Tibial nerve (tissue), 4 donors: ENCODE data around the gene METTL25B. TPM values are rescaled to one million over a fixed set of nuclear protein-coding genes. Genes with fewer than 3 reads are reported as not detected.
A peak's percentile ranks its signal among the peaks of the same experiment; 100 is the strongest.

Source experiments
- DNase-seq, 2 donors: peaks; one replicate each; pipeline ENCODE4 v3.0.0-alpha.2; 2019; ENCODE audit warnings: low spot score in 2 of 2
- H3K27ac ChIP-seq, 4 donors: fragments of 200-600 bp; sonication (generic) in 3 of 4; one replicate each; pipeline ENCODE4 v1.5.1; 2017 to 2019; ENCODE audit warnings: mild to moderate bottlenecking in 1 of 4
- H3K27me3 ChIP-seq, 2 donors: fragments of 200-600 bp; sonication (generic) in 1 of 2; one replicate each; pipeline versions ENCODE4 v1.5.1 to v1.6.0; 2017 to 2019
- H3K36me3 ChIP-seq, 3 donors: fragments of 200-600 bp; sonication (generic); one replicate each; pipeline ENCODE4 v1.5.1; 2018 to 2019
- H3K4me1 ChIP-seq, 4 donors: fragments of 200-600 bp; sonication (generic) in 3 of 4; one replicate each; pipeline ENCODE4 v1.5.1; 2017 to 2019
- H3K4me3 ChIP-seq, 4 donors: fragments of 200-600 bp; sonication (generic) in 3 of 4; one replicate each; pipeline ENCODE4 v1.5.1; 2017 to 2019; ENCODE audit warnings: mild to moderate bottlenecking in 1 of 4, moderate library complexity in 1 of 4
- H3K9me3 ChIP-seq, 4 donors: fragments of 200-600 bp; sonication (generic) in 3 of 4; one replicate each; pipeline ENCODE4 v1.5.1; 2017 to 2019
- CTCF ChIP-seq, 5 experiments: fragments of 200-600 bp in 3 of 5; fragments of 450-650 bp in 2 of 5; sonication (generic) in 3 of 5; IDR thresholded peaks; one replicate each; pipeline ENCODE4 v1.5.1; 2016 to 2019; ENCODE audit warnings: antibody characterized with exemption in 5 of 5, mild to moderate bottlenecking in 3 of 5, moderate library complexity in 2 of 5
- EP300 ChIP-seq, 2 donors: sonication (generic); formaldehyde crosslinking; IDR thresholded peaks; one replicate each; pipeline ENCODE4 v1.6.1; 2017; ENCODE audit warnings: antibody characterized with exemption in 2 of 2, mild to moderate bottlenecking in 1 of 2
- POLR2A ChIP-seq, 2 donors: fragments of 450-650 bp; IDR thresholded peaks; one replicate each; pipeline ENCODE4 v1.6.1; 2017; ENCODE audit warnings: antibody characterized with exemption in 2 of 2, mild to moderate bottlenecking in 2 of 2, moderate library complexity in 2 of 2
- WGBS, 2 donors: methylation state at CpG; one replicate each; pipeline ENCODE4 v1.1.5; 2018; 5-methylcytosine and 5-hydroxymethylcytosine counted together
- total RNA-seq, 4 donors: library from RNA; depleted of rRNA; stranded (reverse); fragments of >200 nt; gene quantifications; one replicate each; pipeline ENCODE4 v1.1.0, GENCODE V29; 2016

METTL25B gene
- total RNA-seq, 4 donors from 2014 or later: 36.5 to 50.1 (median 46.0) TPM

GRCh38 chr1:156728599-156729462 lies 562 bp downstream of the METTL25B start, which contains the start of gene ISG20L2:
Gene ISG20L2, minus strand, starts transcription at chr1:156728766. Its CDS starts 1,114 bp downstream, at chr1:156727652.
- peak in 1 of 2 donors; percentile 67 for TF ChIP-seq POLR2A (IDR thresholded peaks at IDR 0.05)
- peak in 1 of 5 experiments; percentile 30 for TF ChIP-seq CTCF (IDR thresholded peaks at IDR 0.05)
- peak; percentile 18 to 86 for TF ChIP-seq EP300 (IDR thresholded peaks at IDR 0.05)
- Histone ChIP-seq H3K4me3 (peak within 1 kb of the TSS; percentile 67 to 95 (median 88)), H3K4me1 (peaks cover 0 to 58% (median 35%) of the 10 kb centered on the region in 4 donors), H3K27ac (peak within 1 kb of the TSS; percentile 97 to 100 (median 98)), H3K36me3 (peaks cover 0 to 42% (median under 1%) of the 10 kb centered on the region in 3 donors), H3K27me3 (no peaks in the 10 kb centered on the region), H3K9me3 (no peaks in the 10 kb centered on the region)
- peak; percentile 93 to 95 for DNase-seq
- 1% methylated on average over 45 to 57 of the region's 57 CpGs for WGBS, 2 donors

- Histone ChIP-seq H3K27me3 (no peaks in the 10 kb centered on the region), H3K36me3 (peaks cover 0 to 66% (median 3%) of the 10 kb centered on the region in 3 donors), H3K4me1 (peaks cover 0 to 18% (median 4%) of the 10 kb centered on the region in 4 donors), H3K9me3 (no peaks in the 10 kb centered on the region), H3K4me3 (no peak overlapping the region), H3K27ac (no peak overlapping the region)
- WGBS, 2 donors: 86 to 92% methylated on average over 19 to 20 of the region's 20 CpGs
- no peak for DNase-seq
- TF ChIP-seq POLR2A (IDR thresholded peaks at IDR 0.05): no peak
- TF ChIP-seq EP300 (IDR thresholded peaks at IDR 0.05): no peak
- TF ChIP-seq CTCF (IDR thresholded peaks at IDR 0.05): no peak
These were observed 5.8 kb downstream of the METTL25B start for GRCh38 chr1:156733989-156734584.

GRCh38 chr1:156738407-156738806 lies 10.1 kb downstream of the METTL25B start:
- no peak overlapping the region for H3K4me3 ChIP-seq

GRCh38 chr1:156738916-156739315 lies 10.6 kb downstream of the METTL25B start:
- H3K4me3 ChIP-seq: no peak overlapping the region
- H3K36me3 ChIP-seq: peaks cover 0 to 60% (median 12%) of the 10 kb centered on the region in 3 donors
- no peaks in the 10 kb centered on the region for H3K27me3 ChIP-seq
- no peaks in the 10 kb centered on the region for H3K9me3 ChIP-seq
- no peak for DNase-seq
- TF ChIP-seq POLR2A (IDR thresholded peaks at IDR 0.05) (no peak), CTCF (IDR thresholded peaks at IDR 0.05) (no peak), EP300 (IDR thresholded peaks at IDR 0.05) (no peak)
- WGBS, 2 donors: 80 to 84% methylated on average over 2 of the region's 2 CpGs
- peaks cover 0 to 37% (median 11%) of the 10 kb centered on the region in 4 donors for H3K4me1 ChIP-seq
- H3K27ac ChIP-seq: no peak overlapping the region

More at GRCh38 chr1:156738407-156738806, 10.1 kb downstream of the METTL25B start:
- WGBS, 2 donors: 83 to 87% methylated on average over 10 of the region's 10 CpGs
- Histone ChIP-seq H3K27ac (no peak overlapping the region), H3K9me3 (no peaks in the 10 kb centered on the region), H3K27me3 (no peaks in the 10 kb centered on the region), H3K4me1 (peaks cover 0 to 32% (median 11%) of the 10 kb centered on the region in 4 donors), H3K36me3 (peaks cover 0 to 60% (median 9%) of the 10 kb centered on the region in 3 donors)
- TF ChIP-seq EP300 (IDR thresholded peaks at IDR 0.05) (no peak), POLR2A (IDR thresholded peaks at IDR 0.05) (no peak), CTCF (IDR thresholded peaks at IDR 0.05) (no peak)
- DNase-seq: no peak
